BJ (cell line): ENCODE data around the gene SHB. TPM values are rescaled to one million over a fixed set of nuclear protein-coding genes. Genes with fewer than 3 reads are reported as not detected.
"Not testable (repeated sequence)": the region's sequence is repeated elsewhere in the genome, so short reads cannot be mapped to it uniquely, and the experiment has no call there.

ENCODE experiments used
- CTCF ChIA-PET: fragments of 350-600 bp; formaldehyde crosslinking; extraction: SDS; loops from one replicate; lab custom pipeline; 2021; ENCODE audit warnings: antibody characterized with exemption, inconsistent platforms; lab: Yijun Ruan, JAX
- POLR2A ChIA-PET: fragments of 300-600 bp; sonication (Branson Sonifier 250); formaldehyde crosslinking; extraction: SDS; loops from one replicate; lab custom pipeline; 2021; ENCODE audit warnings: antibody characterized with exemption; lab: Charles Lee
- DNase-seq: peaks from one replicate; pipeline ENCODE4 v3.0.0-alpha.2; 2011; ENCODE audit warnings: low read depth
- H3K27me3 ChIP-seq: 2 replicates; pipeline ENCODE4 v1.6.0; 2011; ENCODE audit warnings: low read length; ENCODE audit not compliant: control insufficient read depth, insufficient read depth
- H3K36me3 ChIP-seq: 2 replicates; pipeline ENCODE4 v1.5.1; 2011; ENCODE audit warnings: low read length; ENCODE audit not compliant: control insufficient read depth, insufficient read depth
- H3K4me3 ChIP-seq: 2 replicates; pipeline ENCODE4 v1.5.1; 2011; ENCODE audit warnings: low read depth, mild to moderate bottlenecking, control low read depth, low read length
- CTCF ChIP-seq: IDR thresholded peaks from 2 replicates; pipeline ENCODE4 v1.5.1; 2011; ENCODE audit warnings: low read depth, mild to moderate bottlenecking, control low read depth, inconsistent platforms, low read length, moderate library complexity; ENCODE audit not compliant: insufficient read depth
- polyA plus RNA-seq: library from polyadenylated mRNA; depleted of rRNA; stranded (reverse); fragments of >200 nt; gene quantifications from 2 replicates; pipeline ENCODE4 v1.2.3, GENCODE V29; 2011

Gene SHB
- polyA plus RNA-seq, 1 experiment = 18.6 TPM

GRCh38 chr9:37902131-37902530, 166.9 kb downstream of the SHB start:
- H3K4me3 ChIP-seq = no peak overlapping the region
- no peaks in the 10 kb centered on the region for H3K27me3 ChIP-seq
- ChIA-PET POLR2A (no interaction called here), CTCF (interaction anchor here (1.3 to 2.6 kb wide), 6 partner anchors 11 to 361 kb away, joined by 3 to 8 read pairs (median 6); no protein-coding TSS in a partner anchor)
- no peaks in the 10 kb centered on the region for H3K36me3 ChIP-seq
- no peak for DNase-seq
- no peak for TF ChIP-seq CTCF

GRCh38 chr9:37899041-37899440, 170.0 kb downstream of the SHB start:
- no peak for TF ChIP-seq CTCF
- CTCF ChIA-PET = interaction anchor here (0.8 to 1.0 kb wide), 3 partner anchors 18 to 261 kb away, joined by 3 to 4 read pairs (median 3); no protein-coding TSS in a partner anchor
- peaks cover 3% of the 10 kb centered on the region for H3K36me3 ChIP-seq
- no peaks in the 10 kb centered on the region for H3K27me3 ChIP-seq
- DNase-seq = no peak
- POLR2A ChIA-PET = interaction anchor here (0.7 kb wide), 1 partner anchor 14 kb away, joined by 25 read pairs; no protein-coding TSS in a partner anchor
- no peak overlapping the region for H3K4me3 ChIP-seq

- no peak for TF ChIP-seq CTCF
- peaks cover 3% of the 10 kb centered on the region for H3K36me3 ChIP-seq
- H3K27me3 ChIP-seq = no peaks in the 10 kb centered on the region
- CTCF ChIA-PET = no interaction called here
- no peak overlapping the region for H3K4me3 ChIP-seq
- POLR2A ChIA-PET = no interaction called here
- DNase-seq = no peak
These were observed 171.4 kb downstream of the SHB start for GRCh38 chr9:37897665-37898064.

- H3K36me3 ChIP-seq = peaks cover 5% of the 10 kb centered on the region
- no peaks in the 10 kb centered on the region for H3K27me3 ChIP-seq
- DNase-seq = no peak
- H3K4me3 ChIP-seq = no peak overlapping the region
- POLR2A ChIA-PET = no interaction called here
- TF ChIP-seq CTCF = no peak
- CTCF ChIA-PET = no interaction called here
These were observed 177.0 kb downstream of the SHB start for GRCh38 chr9:37892063-37892462.

GRCh38 chr9:37891042-37891441, 178.0 kb downstream of the SHB start:
- H3K36me3 ChIP-seq, POLR2A ChIA-PET, CTCF ChIA-PET: not testable (repeated sequence)

GRCh38 chr9:37889536-37889935, 179.5 kb downstream of the SHB start:
- CTCF ChIA-PET = interaction anchor here (1.0 kb wide), 1 partner anchor 133 kb away, joined by 4 read pairs; no protein-coding TSS in a partner anchor
- Histone ChIP-seq H3K27me3 (no peaks in the 10 kb centered on the region), H3K36me3 (peaks cover 2% of the 10 kb centered on the region), H3K4me3 (no peak overlapping the region)
- POLR2A ChIA-PET = no interaction called here
- no peak for TF ChIP-seq CTCF
- no peak for DNase-seq

More at GRCh38 chr9:37891042-37891441, 178.0 kb downstream of the SHB start:
- H3K27me3 ChIP-seq, DNase-seq, H3K4me3 ChIP-seq: not testable (repeated sequence)

- POLR2A ChIA-PET, H3K4me3 ChIP-seq, H3K27me3 ChIP-seq, H3K36me3 ChIP-seq, DNase-seq: not testable (repeated sequence)
- CTCF ChIA-PET = interaction anchor here (0.9 kb wide), 1 partner anchor 13 kb away, joined by 3 read pairs; no protein-coding TSS in a partner anchor
These were observed 180.9 kb downstream of the SHB start for GRCh38 chr9:37887977-37888583.
